ENCODE results near the gene FYCO1.

DNA sequence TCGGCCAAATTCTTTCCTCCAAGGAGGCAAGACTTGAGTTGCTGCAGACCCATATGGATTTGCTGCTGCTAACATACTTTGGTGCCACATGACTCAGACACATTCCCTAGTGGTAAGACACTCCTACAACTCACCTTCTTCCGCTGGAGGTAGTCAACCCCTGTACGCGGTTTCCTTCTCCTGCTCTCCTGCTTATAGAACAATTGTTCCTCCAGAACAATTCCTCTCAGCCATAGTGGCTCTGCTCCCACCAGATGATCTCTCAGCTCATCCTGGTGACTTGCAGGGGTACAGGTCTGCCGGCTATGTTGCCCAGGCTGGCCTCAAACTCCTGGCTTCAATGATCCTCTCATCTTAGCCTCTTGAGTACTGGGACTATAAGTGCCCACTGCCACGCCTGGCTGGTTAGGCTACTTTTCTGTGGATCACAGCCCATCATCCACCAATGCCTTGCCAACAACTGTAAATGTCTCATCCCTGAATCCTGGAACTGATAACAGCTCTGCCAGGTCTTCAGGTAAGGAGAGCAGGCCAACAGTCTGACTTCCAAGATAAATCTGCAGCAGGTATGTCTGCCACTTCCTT, 54.8 kb downstream of the FYCO1 start:
- no peak for TF ChIP-seq POLR2A (IDR thresholded peaks at IDR 0.05)
- TF ChIP-seq, protein P1, sequence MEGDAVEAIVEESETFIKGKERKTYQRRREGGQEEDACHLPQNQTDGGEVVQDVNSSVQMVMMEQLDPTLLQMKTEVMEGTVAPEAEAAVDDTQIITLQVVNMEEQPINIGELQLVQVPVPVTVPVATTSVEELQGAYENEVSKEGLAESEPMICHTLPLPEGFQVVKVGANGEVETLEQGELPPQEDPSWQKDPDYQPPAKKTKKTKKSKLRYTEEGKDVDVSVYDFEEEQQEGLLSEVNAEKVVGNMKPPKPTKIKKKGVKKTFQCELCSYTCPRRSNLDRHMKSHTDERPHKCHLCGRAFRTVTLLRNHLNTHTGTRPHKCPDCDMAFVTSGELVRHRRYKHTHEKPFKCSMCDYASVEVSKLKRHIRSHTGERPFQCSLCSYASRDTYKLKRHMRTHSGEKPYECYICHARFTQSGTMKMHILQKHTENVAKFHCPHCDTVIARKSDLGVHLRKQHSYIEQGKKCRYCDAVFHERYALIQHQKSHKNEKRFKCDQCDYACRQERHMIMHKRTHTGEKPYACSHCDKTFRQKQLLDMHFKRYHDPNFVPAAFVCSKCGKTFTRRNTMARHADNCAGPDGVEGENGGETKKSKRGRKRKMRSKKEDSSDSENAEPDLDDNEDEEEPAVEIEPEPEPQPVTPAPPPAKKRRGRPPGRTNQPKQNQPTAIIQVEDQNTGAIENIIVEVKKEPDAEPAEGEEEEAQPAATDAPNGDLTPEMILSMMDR (IDR thresholded peaks at IDR 0.05), result no peak
- no peak for TF ChIP-seq POLR2AphosphoS5 (IDR thresholded peaks at IDR 0.05)
